TTC549 (cell line): Measurements from ENCODE around the gene CNOT11.
"Not testable (repeated sequence)": the region's sequence is repeated elsewhere in the genome, so short reads cannot be mapped to it uniquely, and the experiment has no call there.

ENCODE experiments used
- FAIRE-seq: peaks from 2 replicates; lab custom pipeline; 2012; peaks lifted over from hg19 to GRCh38; lab: Jason Lieb, UNC

CNOT11 gene

DNA sequence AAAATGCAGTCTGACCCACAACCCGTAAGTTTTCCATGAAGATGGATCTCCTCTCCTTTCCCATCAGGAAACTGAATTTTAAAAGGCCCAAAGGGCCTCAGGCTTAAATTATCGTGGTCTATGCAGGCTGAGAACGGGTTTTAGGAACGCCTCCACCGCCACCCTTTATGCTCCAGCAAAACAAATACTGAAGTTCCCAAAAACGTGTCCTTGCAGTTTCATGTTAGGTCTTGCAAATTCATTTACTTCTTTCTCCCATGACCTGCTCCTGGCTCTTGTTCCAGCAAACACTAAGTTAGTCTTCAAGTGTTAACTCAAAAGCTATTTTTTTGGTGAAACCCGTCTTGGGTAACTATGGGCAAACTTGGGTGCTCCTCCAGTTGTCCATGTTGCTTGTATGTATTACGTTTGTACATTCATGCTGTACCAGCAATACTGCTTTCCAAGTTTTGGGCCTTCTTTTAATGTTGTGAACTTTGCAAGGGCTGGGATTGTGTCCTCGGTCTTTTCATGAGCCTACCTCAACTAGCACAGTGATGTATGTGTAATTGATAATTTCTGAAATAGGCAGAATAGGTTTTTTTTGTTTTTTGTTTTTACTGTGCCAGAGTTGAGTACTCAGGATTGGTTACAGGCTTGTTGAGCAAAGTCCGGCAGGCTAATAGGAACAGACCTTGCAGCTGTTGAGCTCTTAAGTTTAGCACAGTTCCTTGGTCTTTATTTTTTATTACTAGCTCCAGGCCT lies 57.6 kb downstream of the CNOT11 start:
- no peak for FAIRE-seq

DNA sequence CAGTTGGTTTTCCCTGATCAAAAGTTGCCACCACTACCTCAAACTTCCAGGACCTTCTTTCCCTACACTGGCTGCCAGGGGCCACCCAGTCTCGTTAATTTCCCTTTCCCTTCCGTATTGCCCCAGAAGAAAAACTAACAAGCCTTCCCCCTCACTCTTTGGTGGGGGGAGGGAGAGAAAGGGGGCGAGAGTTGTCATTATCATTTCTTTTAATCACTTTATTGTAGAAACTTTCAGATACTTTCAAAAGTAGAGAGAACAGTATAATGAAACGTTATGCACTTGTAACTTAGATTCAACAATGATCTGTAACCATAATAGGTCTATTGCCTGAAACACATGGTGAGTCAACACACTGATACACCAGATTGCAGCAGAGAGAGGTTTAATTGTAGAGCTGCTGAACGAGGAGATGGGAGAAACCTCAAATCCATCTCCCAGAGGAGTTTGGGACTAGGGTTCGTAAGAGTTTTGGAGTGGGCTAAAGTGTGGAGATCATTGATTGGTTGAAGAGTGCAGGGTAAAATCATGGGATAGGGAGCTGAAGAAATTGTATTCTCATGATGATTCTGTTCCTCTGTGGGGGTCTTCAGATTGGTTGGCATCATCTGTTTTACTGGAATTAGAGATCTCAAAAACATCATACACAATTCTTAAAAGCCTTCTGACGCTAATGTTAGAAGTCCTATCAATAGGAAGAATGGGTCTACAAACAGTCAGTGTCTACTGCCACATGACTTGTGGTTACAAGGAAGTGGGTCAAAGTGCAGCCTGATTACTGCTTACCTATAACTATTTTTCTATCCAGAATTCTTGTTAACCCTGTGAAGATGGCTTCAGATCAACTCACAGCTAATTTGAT lies 58.4 kb downstream of the CNOT11 start:
- FAIRE-seq: no peak

DNA sequence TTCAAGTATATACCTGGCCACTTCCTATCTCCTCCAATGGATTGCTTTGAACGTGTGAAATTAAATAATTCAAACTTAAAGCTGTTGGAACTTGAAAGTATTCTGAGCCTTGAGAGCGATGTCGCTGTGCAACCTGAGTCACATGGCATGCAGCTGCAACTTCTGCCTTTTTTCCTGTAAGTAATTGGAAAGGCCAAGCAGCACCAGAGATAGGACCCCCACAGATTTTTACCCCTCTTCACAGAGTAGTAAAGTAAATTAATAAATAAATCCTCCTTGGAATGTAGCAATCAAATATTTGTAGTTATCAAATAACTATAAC lies 59.0 kb downstream of the CNOT11 start:
- no peak for FAIRE-seq

- not testable (repeated sequence) for FAIRE-seq
These were observed 63.9 kb downstream of the CNOT11 start for GRCh38 chr2:101316568-101316967.
